Ovary (tissue), 9 donors: ENCODE results near the gene UNC5B. TPM values are rescaled to one million over a fixed set of nuclear protein-coding genes. Genes with fewer than 3 reads are reported as not detected.

ENCODE experiments used
- DNase-seq, 5 donors: peaks; one replicate each; pipeline ENCODE4 v3.0.0-alpha.2; 2019 to 2020
- H3K27ac ChIP-seq, 2 donors: fragments of 200-600 bp; one replicate each; pipeline versions ENCODE4 v1.5.1 to v1.8.0; 2019 to 2022
- H3K27me3 ChIP-seq: fragments of 200-600 bp; one replicate; pipeline ENCODE4 v1.8.0; 2022
- H3K36me3 ChIP-seq: fragments of 200-600 bp; sonication (generic); one replicate; pipeline ENCODE4 v1.5.1; 2019
- H3K4me1 ChIP-seq: one replicate; pipeline ENCODE4 v1.8.1; 2013; ENCODE audit warnings: mild to moderate bottlenecking, moderate library complexity; ENCODE audit not compliant: insufficient read depth
- H3K4me3 ChIP-seq: fragments of 200-600 bp; sonication (generic); one replicate; pipeline ENCODE4 v1.5.1; 2017
- H3K9me3 ChIP-seq, 2 donors: fragments of 200-600 bp in 1 of 2; sonication (generic) in 1 of 2; one replicate each; pipeline versions ENCODE4 v1.5.1 to v1.8.1; 2013 to 2019; ENCODE audit warnings: mild to moderate bottlenecking in 1 of 2, moderate library complexity in 1 of 2
- EP300 ChIP-seq: sonication (generic); formaldehyde crosslinking; IDR thresholded peaks from one replicate; pipeline ENCODE4 v1.6.1; 2017; ENCODE audit warnings: antibody characterized with exemption
- POLR2A ChIP-seq: fragments of 450-650 bp; IDR thresholded peaks from one replicate; pipeline ENCODE4 v1.6.1; 2017; ENCODE audit warnings: antibody characterized with exemption, mild to moderate bottlenecking, moderate library complexity
- WGBS, 3 donors: extraction: QIAGEN DNeasy Blood & Tissue Kit in 1 of 3; methylation state at CpG; one replicate each; pipeline versions ENCODE4 v1.1.5 to v1.1.7; 2013 to 2017; 5-methylcytosine and 5-hydroxymethylcytosine counted together
- intact Hi-C, 4 donors: fragments of 100-400 bp; cut with DNase I; formaldehyde crosslinking; loops; one replicate each; pipeline versions ENCODE4 v1.11.0 to v1.15.1; 2022 to 2023
- polyA plus RNA-seq, 2 donors: library from polyadenylated mRNA; stranded (reverse); fragments of 200-250 nt in 1 of 2; fragments of 350-450 nt in 1 of 2; fragmentation: Illumina TruSeq in 1 of 2; extraction: RNeasy Lipid Tissue Mini Kit (QIAGEN cat#74804) in 1 of 2; gene quantifications; one replicate each; pipeline ENCODE4 v1.2.3, GENCODE V29; 2013 to 2014
- total RNA-seq, 7 donors: library from RNA; depleted of rRNA in 2 of 7; stranded (reverse); fragments of >200 nt in 2 of 7; fragmentation: NEBNext Ultra II Directional in 3 of 7; extraction: Animal tissue kit (Norgen Biotek cat#: 25700) in 3 of 7; gene quantifications; one replicate each; pipeline versions ENCODE4 v1.1.0 to v1.2.4, GENCODE V29; 2016 to 2023
- TF ChIP-seq, protein P1 (sequence below), 3 donors: fragments of 450-650 bp in 2 of 3; fragments of 200-600 bp in 1 of 3; IDR thresholded peaks; one replicate each; pipeline versions ENCODE4 v1.5.1 to v1.8.0; 2016 to 2022; ENCODE audit warnings: antibody characterized with exemption in 3 of 3, mild to moderate bottlenecking in 1 of 3
- donor health status: DM: no; HTN: no; CAD: no; lungs with moderate emphysema.
- donor health status: DM: no; HTN: no; CAD: no.
- donor health status: Bipolar disorder and iron deficiency.
- donor health status: DM: yes; HTN: yes; CAD: no.
- donor health status: DM: no; HTN: no; CAD: no.
- donor health status: DM: yes; HTN: yes; CAD: no.

Gene UNC5B
- total and polyA plus RNA-seq, 9 donors = 2.7 to 48.0 (median 6.3) TPM

DNA sequence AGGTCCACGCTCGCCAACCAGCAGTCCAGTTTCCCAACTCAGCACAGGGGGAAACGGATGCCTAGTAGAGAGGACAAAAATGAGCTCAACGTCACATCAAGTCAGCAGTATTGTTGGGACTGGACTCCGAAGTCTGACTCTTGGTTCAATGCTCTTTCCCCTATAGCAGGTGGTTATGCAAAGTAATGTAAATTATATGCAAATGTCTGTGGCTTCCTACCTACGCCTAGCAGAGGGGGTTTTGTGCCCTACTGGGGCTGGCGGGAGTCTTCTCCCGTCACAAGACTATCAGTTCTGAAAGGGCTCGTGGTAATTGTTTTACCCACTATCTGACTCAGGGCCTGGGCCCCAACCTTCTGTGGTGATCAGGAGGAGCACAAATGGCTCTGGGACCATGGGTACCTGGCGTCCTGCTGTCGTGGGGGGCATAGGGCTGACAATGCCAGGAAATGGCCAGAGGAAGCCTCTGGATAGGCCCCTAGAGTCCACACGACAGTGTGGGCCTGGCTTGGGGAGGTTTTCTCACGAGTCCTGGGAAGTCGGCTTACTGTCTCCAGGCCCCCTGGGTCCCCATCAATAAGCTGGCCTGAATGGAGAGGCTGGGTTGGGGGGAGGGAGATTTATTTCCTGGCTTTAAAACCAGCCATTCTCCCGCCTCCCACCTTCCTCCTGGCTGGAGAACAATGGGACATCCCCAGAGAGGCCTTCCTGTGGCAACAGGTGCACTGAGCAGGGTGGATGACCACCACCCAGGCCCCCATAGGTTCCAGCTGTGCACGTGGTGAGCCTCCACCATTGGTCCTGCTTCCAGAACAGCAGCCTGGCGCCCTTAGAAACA lies 41.8 kb downstream of the UNC5B start:
- intact Hi-C loops = no loop called here
- DNase-seq = no peak
- 87 to 94% (median 88%) methylated on average over 17 of the region's 17 CpGs for WGBS, 3 donors
- Histone ChIP-seq H3K9me3 (no peaks in the 10 kb centered on the region), H3K4me3 (no peak overlapping the region), H3K27ac (no peak overlapping the region), H3K36me3 (no peaks in the 10 kb centered on the region), H3K4me1 (peaks cover 4% of the 10 kb centered on the region), H3K27me3 (no peaks in the 10 kb centered on the region)
- TF ChIP-seq, protein P1, sequence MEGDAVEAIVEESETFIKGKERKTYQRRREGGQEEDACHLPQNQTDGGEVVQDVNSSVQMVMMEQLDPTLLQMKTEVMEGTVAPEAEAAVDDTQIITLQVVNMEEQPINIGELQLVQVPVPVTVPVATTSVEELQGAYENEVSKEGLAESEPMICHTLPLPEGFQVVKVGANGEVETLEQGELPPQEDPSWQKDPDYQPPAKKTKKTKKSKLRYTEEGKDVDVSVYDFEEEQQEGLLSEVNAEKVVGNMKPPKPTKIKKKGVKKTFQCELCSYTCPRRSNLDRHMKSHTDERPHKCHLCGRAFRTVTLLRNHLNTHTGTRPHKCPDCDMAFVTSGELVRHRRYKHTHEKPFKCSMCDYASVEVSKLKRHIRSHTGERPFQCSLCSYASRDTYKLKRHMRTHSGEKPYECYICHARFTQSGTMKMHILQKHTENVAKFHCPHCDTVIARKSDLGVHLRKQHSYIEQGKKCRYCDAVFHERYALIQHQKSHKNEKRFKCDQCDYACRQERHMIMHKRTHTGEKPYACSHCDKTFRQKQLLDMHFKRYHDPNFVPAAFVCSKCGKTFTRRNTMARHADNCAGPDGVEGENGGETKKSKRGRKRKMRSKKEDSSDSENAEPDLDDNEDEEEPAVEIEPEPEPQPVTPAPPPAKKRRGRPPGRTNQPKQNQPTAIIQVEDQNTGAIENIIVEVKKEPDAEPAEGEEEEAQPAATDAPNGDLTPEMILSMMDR (IDR thresholded peaks at IDR 0.05) = no peak
- TF ChIP-seq POLR2A (no peak), EP300 (no peak)

DNA sequence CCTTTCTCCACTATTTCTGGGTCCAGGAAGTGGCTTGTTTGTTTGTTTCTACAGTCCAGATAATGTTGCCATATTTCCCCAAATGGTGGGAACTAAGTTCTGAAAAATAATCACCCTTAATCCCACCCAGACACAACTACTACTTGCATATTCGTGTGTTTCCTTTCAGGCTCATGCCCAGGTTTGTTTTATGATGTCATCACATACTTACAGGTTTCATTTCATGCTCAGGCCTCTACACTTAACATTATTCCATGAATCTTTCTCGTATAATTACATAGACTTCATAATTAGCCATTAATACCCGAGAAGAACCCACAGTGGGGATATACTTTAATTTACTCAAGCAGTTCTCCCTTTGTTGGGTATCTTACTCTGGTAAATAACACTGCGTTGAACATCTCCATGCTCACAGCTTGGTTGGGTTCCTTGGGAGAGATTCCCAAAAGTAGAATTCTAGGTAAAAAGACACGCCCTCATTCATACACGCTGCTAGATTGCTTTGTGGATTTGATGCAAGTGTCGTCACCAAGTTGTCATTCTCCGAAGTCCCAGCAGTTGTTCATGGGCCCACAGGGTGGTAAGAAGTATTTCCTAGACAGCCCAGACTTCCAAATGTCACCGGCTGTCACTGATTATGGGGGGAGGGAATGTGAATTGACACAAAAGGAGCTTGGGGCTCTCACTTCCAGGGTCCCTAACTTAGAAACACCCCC lies 42.6 kb downstream of the UNC5B start:
- H3K27ac ChIP-seq = no peak overlapping the region
- intact Hi-C loops = no loop called here
- TF ChIP-seq, protein P1 (IDR thresholded peaks at IDR 0.05) = no peak
- no peak for TF ChIP-seq POLR2A
- TF ChIP-seq EP300 = no peak
- no peaks in the 10 kb centered on the region for H3K27me3 ChIP-seq
- H3K9me3 ChIP-seq = no peaks in the 10 kb centered on the region
- WGBS, 3 donors = 81 to 85% (median 81%) methylated on average over 9 of the region's 9 CpGs
- no peak for DNase-seq
- no peaks in the 10 kb centered on the region for H3K36me3 ChIP-seq
- no peak overlapping the region for H3K4me3 ChIP-seq
- H3K4me1 ChIP-seq = peaks cover 7% of the 10 kb centered on the region

DNA sequence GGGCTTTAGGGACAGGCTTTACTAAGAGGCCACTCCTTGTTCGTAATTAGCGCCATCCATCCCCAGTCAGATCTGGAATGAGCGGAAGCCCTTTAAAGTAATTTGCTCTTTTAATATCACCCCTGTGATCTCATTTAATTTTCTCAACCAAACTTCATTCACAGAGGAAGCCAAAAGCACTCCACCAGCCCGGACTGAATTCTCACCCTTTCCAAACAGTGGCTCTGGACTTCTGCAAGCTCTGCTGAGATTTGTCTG lies 43.1 kb downstream of the UNC5B start:
- TF ChIP-seq EP300 (no peak), POLR2A (no peak)
- TF ChIP-seq, protein P1 (IDR thresholded peaks at IDR 0.05) = no peak
- DNase-seq = no peak
- 62 to 68% (median 64%) methylated on average over 4 of the region's 4 CpGs for WGBS, 3 donors
- no peaks in the 10 kb centered on the region for H3K27me3 ChIP-seq
- H3K4me1 ChIP-seq = peaks cover 9% of the 10 kb centered on the region
- H3K9me3 ChIP-seq = no peaks in the 10 kb centered on the region
- no peaks in the 10 kb centered on the region for H3K36me3 ChIP-seq
- no peak overlapping the region for H3K4me3 ChIP-seq
- no peak overlapping the region for H3K27ac ChIP-seq
- intact Hi-C loops = no loop called here

DNA sequence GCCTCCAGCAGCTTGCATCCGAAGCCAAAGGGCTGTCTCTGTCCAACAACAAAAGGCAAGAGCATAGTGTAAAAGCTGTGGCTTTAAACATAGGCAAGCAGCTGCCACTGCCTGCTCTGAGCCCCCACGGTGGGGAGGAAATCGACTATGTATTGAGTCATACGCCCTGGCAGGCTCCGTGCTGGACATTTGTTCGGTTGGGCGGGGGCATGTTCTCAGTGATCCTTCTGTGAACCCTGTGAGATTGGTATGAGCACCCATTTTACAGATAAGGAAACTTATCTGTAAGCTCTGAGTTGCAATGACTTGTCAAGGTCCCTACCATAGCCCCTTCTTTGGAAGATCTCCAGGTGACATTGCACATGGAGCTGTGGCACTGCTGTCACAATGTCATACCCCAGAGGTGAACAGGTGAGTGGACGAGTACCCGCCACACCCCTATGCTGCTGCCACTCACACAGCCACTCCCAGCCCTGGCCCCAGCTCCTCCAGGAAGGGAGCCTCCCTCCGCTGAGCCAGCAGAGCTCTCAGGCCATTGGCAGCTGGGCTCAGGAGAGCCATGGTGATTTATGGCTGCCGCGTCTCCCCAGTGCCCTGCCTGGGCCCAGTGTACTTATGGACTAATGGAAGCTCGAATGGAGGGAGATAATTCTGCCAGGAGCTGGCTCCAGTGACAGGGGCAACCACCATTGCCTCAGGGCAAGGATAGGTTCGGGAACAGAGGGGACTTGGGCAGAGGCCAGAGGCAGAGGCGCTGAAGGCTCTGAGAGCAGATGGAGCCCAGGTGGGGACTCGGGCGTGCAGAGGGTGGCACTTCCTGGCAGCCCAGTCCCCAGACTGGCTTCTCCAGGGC lies 43.7 kb downstream of the UNC5B start:
- Histone ChIP-seq H3K27ac (no peak overlapping the region), H3K4me3 (no peak overlapping the region), H3K9me3 (no peaks in the 10 kb centered on the region), H3K27me3 (no peaks in the 10 kb centered on the region), H3K36me3 (no peaks in the 10 kb centered on the region), H3K4me1 (peaks cover 13% of the 10 kb centered on the region)
- intact Hi-C loops = no loop called here
- DNase-seq = peak in 1 of 5 donors; percentile 47
- TF ChIP-seq EP300 (no peak), POLR2A (no peak)
- TF ChIP-seq, protein P1 (IDR thresholded peaks at IDR 0.05) = no peak
- 45 to 47% (median 47%) methylated on average over 17 of the region's 17 CpGs for WGBS, 3 donors
